Right lobe of liver (tissue), 4 donors: ENCODE measurements around the gene ENO3.

Experiments
- CTCF ChIP-seq, 4 donors: fragments of 200-600 bp in 3 of 4; fragments of 450-650 bp in 1 of 4; IDR thresholded peaks; one replicate each; pipeline versions ENCODE4 v1.5.1 to v1.8.0; 2016 to 2022; ENCODE audit warnings: antibody characterized with exemption in 4 of 4, mild to moderate bottlenecking in 2 of 4
- POLR2A ChIP-seq: fragments of 450-650 bp; IDR thresholded peaks from one replicate; pipeline ENCODE4 v1.6.1; 2017; ENCODE audit warnings: antibody characterized with exemption, mild to moderate bottlenecking
- donor health status: DM: no; HTN: no; CAD: no.
- donor health status: DM: no; HTN: no; CAD: no.
- donor health status: DM: no; HTN: yes; CAD: no.

- TF ChIP-seq CTCF (IDR thresholded peaks at IDR 0.05) (no peak), POLR2A (no peak)
These were observed 14.5 kb upstream of the ENO3 start for GRCh38 chr17:4936436-4936835.
